Mucosa of descending colon (tissue), 3 donors: ENCODE data around the gene MED16. TPM values are rescaled to one million over a fixed set of nuclear protein-coding genes. Genes with fewer than 3 reads are reported as not detected.

Source experiments
- ATAC-seq: fragments of 200-7000 bp; cut with Tn5 transposase; one replicate; pipeline ENCODE4 v1.9.1; 2020; ENCODE audit warnings: mild to moderate bottlenecking, moderate library complexity
- DNase-seq, 3 donors: peaks; one replicate each; pipeline ENCODE4 v3.0.0-alpha.2; 2020
- H3K36me3 ChIP-seq: fragments of 200-600 bp; one replicate; pipeline ENCODE4 v1.8.0; 2021; ENCODE audit warnings: low read depth, mild to moderate bottlenecking
- H3K4me1 ChIP-seq: fragments of 200-600 bp; one replicate; pipeline ENCODE4 v1.8.0; 2021; ENCODE audit warnings: low read depth, mild to moderate bottlenecking
- H3K4me3 ChIP-seq: fragments of 200-600 bp; one replicate; pipeline ENCODE4 v1.8.0; 2021; ENCODE audit warnings: mild to moderate bottlenecking
- H3K9me3 ChIP-seq: fragments of 200-600 bp; one replicate; pipeline ENCODE4 v1.8.0; 2021; ENCODE audit warnings: mild to moderate bottlenecking
- intact Hi-C, 2 donors: fragments of 100-400 bp; cut with DNase I in 1 of 2; cut with micrococcal nuclease in 1 of 2; formaldehyde crosslinking; loops; one replicate each; pipeline versions ENCODE4 v1.11.0 to v1.11.1; 2022; cut with DNase I, micrococcal nuclease
- total RNA-seq, 3 donors: library from RNA; stranded (reverse); fragmentation: NEBNext Ultra II Directional in 2 of 3; extraction: Animal tissue kit (Norgen Biotek cat#: 25700) in 2 of 3; gene quantifications; one replicate each; pipeline versions ENCODE4 v1.2.1 to v1.2.4, GENCODE V29; 2021 to 2023
- TF ChIP-seq, protein P1 (sequence below): fragments of 200-600 bp; IDR thresholded peaks from one replicate; pipeline ENCODE4 v1.8.0; 2022; ENCODE audit warnings: antibody characterized with exemption, mild to moderate bottlenecking
- donor health status: DM: no; HTN: no; CAD: no; lungs with moderate emphysema.
- donor health status: DM: no; HTN: no; CAD: no.
- donor health status: DM: no; HTN: yes; CAD: no.

MED16 gene
- total RNA-seq, 3 donors from 2014 or later, result 53.4 to 77.4 (median 61.4) TPM

DNA sequence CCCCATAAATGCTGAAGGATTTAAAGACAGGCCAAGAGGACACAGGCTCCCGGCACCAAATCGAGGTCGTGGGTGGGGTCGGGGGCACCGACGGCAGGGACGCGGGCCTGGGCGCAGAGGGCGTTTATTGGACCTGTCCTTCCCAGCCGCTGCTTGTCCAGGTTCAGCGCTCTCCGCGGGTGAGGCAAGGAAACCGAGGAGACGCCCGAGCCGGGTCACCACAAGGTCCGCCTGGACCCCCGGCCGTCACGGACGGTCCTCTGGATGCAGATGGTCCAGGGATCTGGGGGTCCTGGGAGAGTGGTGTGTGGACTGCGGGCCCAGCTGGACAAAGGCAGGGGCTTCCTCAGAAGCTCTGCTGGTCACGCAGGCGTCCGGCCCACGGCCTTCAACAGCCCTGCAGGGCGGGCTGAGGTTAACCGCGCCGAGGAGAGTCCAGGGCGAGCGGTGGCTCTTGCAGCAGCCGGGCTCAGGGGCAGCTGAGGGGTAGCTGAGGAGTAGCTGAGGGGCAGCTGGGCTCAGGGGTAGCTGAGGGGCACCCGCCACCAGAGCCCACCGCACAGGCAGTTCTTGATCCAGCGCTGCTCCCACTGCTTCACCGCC, 25.0 kb downstream of the MED16 start:
- no peaks in the 10 kb centered on the region for H3K9me3 ChIP-seq
- intact Hi-C loops, result loop anchor here in 1 of 2 donors (10.0 kb wide), 1 partner anchor 57 kb away; the partner anchor contains the start of gene ARID3A
- no peak overlapping the region for H3K4me3 ChIP-seq
- H3K36me3 ChIP-seq, result no peaks in the 10 kb centered on the region
- TF ChIP-seq, protein P1, sequence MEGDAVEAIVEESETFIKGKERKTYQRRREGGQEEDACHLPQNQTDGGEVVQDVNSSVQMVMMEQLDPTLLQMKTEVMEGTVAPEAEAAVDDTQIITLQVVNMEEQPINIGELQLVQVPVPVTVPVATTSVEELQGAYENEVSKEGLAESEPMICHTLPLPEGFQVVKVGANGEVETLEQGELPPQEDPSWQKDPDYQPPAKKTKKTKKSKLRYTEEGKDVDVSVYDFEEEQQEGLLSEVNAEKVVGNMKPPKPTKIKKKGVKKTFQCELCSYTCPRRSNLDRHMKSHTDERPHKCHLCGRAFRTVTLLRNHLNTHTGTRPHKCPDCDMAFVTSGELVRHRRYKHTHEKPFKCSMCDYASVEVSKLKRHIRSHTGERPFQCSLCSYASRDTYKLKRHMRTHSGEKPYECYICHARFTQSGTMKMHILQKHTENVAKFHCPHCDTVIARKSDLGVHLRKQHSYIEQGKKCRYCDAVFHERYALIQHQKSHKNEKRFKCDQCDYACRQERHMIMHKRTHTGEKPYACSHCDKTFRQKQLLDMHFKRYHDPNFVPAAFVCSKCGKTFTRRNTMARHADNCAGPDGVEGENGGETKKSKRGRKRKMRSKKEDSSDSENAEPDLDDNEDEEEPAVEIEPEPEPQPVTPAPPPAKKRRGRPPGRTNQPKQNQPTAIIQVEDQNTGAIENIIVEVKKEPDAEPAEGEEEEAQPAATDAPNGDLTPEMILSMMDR, result no peak
- no peak for ATAC-seq
- DNase-seq, result no peak
- H3K4me1 ChIP-seq, result peaks cover 18% of the 10 kb centered on the region

DNA sequence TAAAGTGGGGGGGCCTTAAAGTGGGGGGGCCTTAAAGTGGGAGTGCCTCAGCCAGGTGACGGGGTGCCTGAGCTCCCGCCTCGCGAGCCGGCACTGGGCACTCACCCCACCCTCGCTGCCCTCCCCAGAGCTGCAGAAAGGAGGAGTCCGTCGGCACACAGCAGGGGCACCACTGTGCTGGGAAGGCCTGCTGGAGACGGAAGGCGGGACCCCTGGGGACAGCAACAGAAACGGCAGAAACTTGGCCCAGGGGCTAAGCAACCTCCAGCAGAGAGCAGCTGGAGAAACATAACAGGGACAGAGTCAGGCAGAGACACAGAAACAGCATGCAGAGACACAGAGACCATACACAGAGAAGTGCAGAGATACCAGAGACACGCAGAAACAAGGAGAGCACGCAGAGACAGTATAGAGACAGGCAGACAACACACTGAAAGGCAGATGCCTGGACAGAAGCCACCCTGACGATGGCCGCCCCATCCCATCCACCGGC, 25.6 kb downstream of the MED16 start:
- no peak for DNase-seq
- TF ChIP-seq, protein P1, result no peak
- no peaks in the 10 kb centered on the region for H3K9me3 ChIP-seq
- ATAC-seq, result no peak
- no peak overlapping the region for H3K4me3 ChIP-seq
- no peaks in the 10 kb centered on the region for H3K36me3 ChIP-seq
- peaks cover 16% of the 10 kb centered on the region for H3K4me1 ChIP-seq
- intact Hi-C loops, result loop anchor here in 1 of 2 donors (10.0 kb wide), 1 partner anchor 57 kb away; the partner anchor contains the start of gene ARID3A

DNA sequence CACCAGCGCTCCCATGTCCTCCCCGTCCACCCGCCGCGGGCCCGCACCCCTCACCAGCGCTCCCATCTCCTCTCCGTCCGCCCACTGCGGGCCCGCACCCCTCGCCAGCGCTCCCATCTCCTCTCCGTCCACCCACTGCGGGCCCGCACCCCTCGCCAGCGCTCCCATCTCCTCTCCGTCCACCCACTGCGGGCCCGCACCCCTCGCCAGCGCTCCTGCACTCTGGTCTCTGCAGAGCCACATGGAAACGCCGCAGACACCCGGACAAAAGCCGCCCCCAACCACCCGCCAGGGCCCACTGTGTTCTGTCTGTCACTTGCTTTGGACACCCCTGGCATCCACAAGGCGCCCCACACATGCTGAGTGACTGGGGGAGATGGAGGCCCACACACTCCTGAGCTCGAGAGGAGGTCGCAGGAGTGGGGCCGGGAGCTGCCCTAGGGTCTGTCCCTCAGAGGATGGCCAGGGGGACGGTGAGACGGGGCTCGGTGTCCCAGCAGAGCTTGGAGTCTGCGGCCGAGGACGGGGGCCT, 26.2 kb downstream of the MED16 start:
- intact Hi-C loops, result loop anchor here in 1 of 2 donors (10.0 kb wide), 1 partner anchor 58 kb away; the partner anchor contains the start of gene ARID3A
- no peak overlapping the region for H3K4me3 ChIP-seq
- H3K36me3 ChIP-seq, result no peaks in the 10 kb centered on the region
- no peak for ATAC-seq
- TF ChIP-seq, protein P1, result no peak
- no peaks in the 10 kb centered on the region for H3K9me3 ChIP-seq
- H3K4me1 ChIP-seq, result peaks cover 11% of the 10 kb centered on the region
- DNase-seq, result no peak

DNA sequence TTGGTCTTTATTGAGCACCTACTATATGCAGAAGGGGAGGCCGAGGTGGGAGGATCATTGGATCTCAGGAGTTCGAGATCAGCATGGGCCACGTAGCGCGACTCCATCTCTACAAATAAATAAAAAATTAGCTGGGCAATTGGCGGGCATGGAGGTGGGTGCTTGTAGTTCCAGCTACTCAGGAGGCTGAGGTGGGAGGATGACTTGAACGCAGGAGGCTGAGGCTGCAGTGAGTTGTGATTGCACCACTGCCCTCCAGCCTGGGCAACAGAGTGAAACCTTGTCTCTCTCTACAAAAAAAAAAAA, 29.7 kb downstream of the MED16 start:
- Histone ChIP-seq H3K9me3 (no peaks in the 10 kb centered on the region), H3K4me1 (peaks cover 10% of the 10 kb centered on the region), H3K36me3 (no peaks in the 10 kb centered on the region), H3K4me3 (no peak overlapping the region)
- DNase-seq, result no peak
- intact Hi-C loops, result loop anchor here (5.0 to 10.0 kb wide), 2 partner anchors 54 to 62 kb away; partner anchors contain the start of genes ARID3A (in 1 of the 2) and KISS1R (in 1 of the 2)
- ATAC-seq, result no peak
- TF ChIP-seq, protein P1, result no peak

DNA sequence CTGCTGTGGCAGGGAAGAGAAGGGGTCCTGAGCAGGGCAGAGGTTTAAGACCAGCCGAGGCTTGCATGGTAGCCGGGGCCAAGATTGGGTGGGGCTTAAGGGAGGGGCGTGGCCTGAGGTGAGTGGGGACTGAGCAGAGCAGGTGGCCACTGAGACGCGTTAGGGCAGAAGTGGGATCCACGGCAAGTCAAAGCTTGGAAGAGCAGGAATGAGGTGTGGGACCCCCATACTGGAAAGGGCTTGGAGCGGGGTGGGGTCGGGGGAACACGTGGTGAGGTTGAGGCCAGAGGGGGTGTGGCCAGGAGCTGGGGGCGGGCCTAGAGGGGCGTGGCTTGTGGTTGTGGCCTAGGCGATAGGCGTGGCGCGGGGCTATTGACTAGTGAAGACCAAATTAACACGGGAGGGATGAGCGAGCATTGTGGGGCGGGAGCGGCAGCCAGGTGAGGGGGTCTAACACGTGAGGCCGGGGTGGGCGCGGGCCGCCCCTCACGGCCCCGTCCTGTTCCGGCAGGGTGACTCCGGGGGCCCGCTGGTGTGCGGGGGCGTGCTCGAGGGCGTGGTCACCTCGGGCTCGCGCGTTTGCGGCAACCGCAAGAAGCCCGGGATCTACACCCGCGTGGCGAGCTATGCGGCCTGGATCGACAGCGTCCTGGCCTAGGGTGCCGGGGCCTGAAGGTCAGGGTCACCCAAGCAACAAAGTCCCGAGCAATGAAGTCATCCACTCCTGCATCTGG, 30.2 kb downstream of the MED16 start:
- no peaks in the 10 kb centered on the region for H3K9me3 ChIP-seq
- ATAC-seq (peak; percentile 56), DNase-seq (peak; percentile 82 to 88 (median 85))
- intact Hi-C loops, result loop anchor here (5.0 to 10.0 kb wide), 2 partner anchors 55 to 62 kb away; partner anchors contain the start of genes ARID3A (in 1 of the 2) and KISS1R (in 1 of the 2)
- no peaks in the 10 kb centered on the region for H3K36me3 ChIP-seq
- TF ChIP-seq, protein P1, result no peak
- peaks cover 10% of the 10 kb centered on the region for H3K4me1 ChIP-seq
- no peak overlapping the region for H3K4me3 ChIP-seq
